IPS-18a (cell line): ENCODE data around the gene RRAS2.

Source experiments
- H3K27ac ChIP-seq: one replicate; pipeline ENCODE4 v1.5.1; 2013; ENCODE audit warnings: low read length
- H3K27me3 ChIP-seq: one replicate; pipeline ENCODE4 v1.6.1; 2013; ENCODE audit warnings: mild to moderate bottlenecking, low read length; ENCODE audit not compliant: control insufficient read depth, insufficient read depth
- H3K36me3 ChIP-seq: one replicate; pipeline ENCODE4 v1.6.1; 2013; ENCODE audit warnings: low read depth, low read length; ENCODE audit not compliant: control insufficient read depth
- H3K4me1 ChIP-seq: one replicate; pipeline ENCODE4 v1.6.1; 2013; ENCODE audit warnings: low read depth, low read length; ENCODE audit not compliant: control insufficient read depth
- H3K4me3 ChIP-seq: one replicate; pipeline ENCODE4 v1.5.1; 2013; ENCODE audit warnings: low read length
- H3K9ac ChIP-seq: one replicate; pipeline ENCODE4 v1.6.1; 2013; ENCODE audit warnings: mild to moderate bottlenecking, low read length, moderate library complexity
- H3K9me3 ChIP-seq: one replicate; pipeline ENCODE4 v1.6.1; 2013; ENCODE audit warnings: low read depth, low read length; ENCODE audit not compliant: control insufficient read depth

Gene RRAS2

GRCh38 chr11:14230407-14230806, 128.6 kb downstream of the RRAS2 start:
- Histone ChIP-seq H3K36me3 (no peaks in the 10 kb centered on the region), H3K9ac (no peak overlapping the region), H3K27ac (no peak overlapping the region), H3K9me3 (no peaks in the 10 kb centered on the region), H3K27me3 (no peaks in the 10 kb centered on the region), H3K4me3 (peak overlapping the region; percentile 18), H3K4me1 (peaks cover 24% of the 10 kb centered on the region)

- Histone ChIP-seq H3K36me3 (no peaks in the 10 kb centered on the region), H3K9me3 (no peaks in the 10 kb centered on the region), H3K9ac (no peak overlapping the region), H3K4me3 (peak overlapping the region; percentile 18), H3K27me3 (no peaks in the 10 kb centered on the region), H3K4me1 (peaks cover 29% of the 10 kb centered on the region), H3K27ac (no peak overlapping the region)
These were observed 129.5 kb downstream of the RRAS2 start for GRCh38 chr11:14229472-14229871.

DNA sequence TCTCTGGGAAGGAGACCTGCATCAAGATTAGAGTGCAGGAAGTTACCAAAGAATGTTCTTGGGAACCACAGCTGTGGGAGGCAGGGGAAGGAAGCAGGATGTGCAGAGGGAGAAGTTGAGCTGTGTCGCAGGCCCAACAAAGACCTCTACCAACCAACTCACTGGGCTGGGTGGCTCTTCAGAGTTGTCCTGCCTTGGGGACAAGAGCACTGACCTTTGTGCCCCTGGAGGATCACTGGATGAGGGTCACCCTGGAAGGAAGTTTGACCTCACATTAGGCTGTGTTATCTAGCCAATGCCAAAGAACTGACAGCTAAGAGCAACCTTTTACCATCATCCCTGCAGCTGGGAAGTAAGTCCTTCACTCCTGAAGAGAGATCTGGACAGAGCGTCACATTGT, 130.6 kb downstream of the RRAS2 start:
- no peak overlapping the region for H3K9ac ChIP-seq
- peaks cover 36% of the 10 kb centered on the region for H3K4me1 ChIP-seq
- no peaks in the 10 kb centered on the region for H3K9me3 ChIP-seq
- H3K27ac ChIP-seq, result no peak overlapping the region
- H3K4me3 ChIP-seq, result no peak overlapping the region
- H3K27me3 ChIP-seq, result no peaks in the 10 kb centered on the region
- no peaks in the 10 kb centered on the region for H3K36me3 ChIP-seq
